GM19468 (cell line): ENCODE data around the gene TFF1.

ENCODE experiments used
- ATAC-seq: cut with Tn5 transposase; IDR thresholded peaks from one replicate; pipeline ENCODE4 v1.9.1; 2021; ENCODE audit warnings: mild to moderate bottlenecking, moderate library complexity, moderate number of reproducible peaks; ENCODE audit not compliant: unreplicated experiment; ENCODE audit errors: extremely low read depth

Gene TFF1

GRCh38 chr21:42384156-42384945 is 18.0 kb upstream of the TFF1 start:
- ATAC-seq: no peak

GRCh38 chr21:42383331-42383730 is 17.0 kb upstream of the TFF1 start:
- ATAC-seq: no peak

GRCh38 chr21:42382915-42383314 is 16.6 kb upstream of the TFF1 start:
- no peak for ATAC-seq

- no peak for ATAC-seq
Observed at GRCh38 chr21:42381347-42381984, 15.1 kb upstream of the TFF1 start.

- no peak for ATAC-seq
Observed at GRCh38 chr21:42379426-42380215, 13.3 kb upstream of the TFF1 start.

GRCh38 chr21:42378418-42378817 is 12.1 kb upstream of the TFF1 start:
- no peak for ATAC-seq

- no peak for ATAC-seq
Observed at GRCh38 chr21:42377951-42378340, 11.6 kb upstream of the TFF1 start.

- no peak for ATAC-seq
Observed at GRCh38 chr21:42377211-42377950, 11.0 kb upstream of the TFF1 start.

- ATAC-seq: no peak
Observed at GRCh38 chr21:42376338-42376982, 10.1 kb upstream of the TFF1 start.

GRCh38 chr21:42375966-42376337 is 9.6 kb upstream of the TFF1 start:
- no peak for ATAC-seq

GRCh38 chr21:42375506-42375905 is 9.2 kb upstream of the TFF1 start:
- no peak for ATAC-seq

GRCh38 chr21:42374864-42375499 is 8.6 kb upstream of the TFF1 start:
- ATAC-seq: no peak

GRCh38 chr21:42374457-42374856 is 8.1 kb upstream of the TFF1 start:
- ATAC-seq: no peak

- ATAC-seq: no peak
Observed at GRCh38 chr21:42373908-42374455, 7.6 kb upstream of the TFF1 start.

GRCh38 chr21:42373196-42373907 is 7.0 kb upstream of the TFF1 start:
- no peak for ATAC-seq

- no peak for ATAC-seq
Observed at GRCh38 chr21:42370894-42371654, 4.7 kb upstream of the TFF1 start.

GRCh38 chr21:42369821-42370220 is 3.5 kb upstream of the TFF1 start:
- ATAC-seq: no peak
